ENCODE results near the gene SH3GLB2. TPM values are rescaled to one million over a fixed set of nuclear protein-coding genes. Genes with fewer than 3 reads are reported as not detected.

Gene SH3GLB2
- polyA plus RNA-seq (2012; ENCODE audit: insufficient read length, low read depth): 89.5 TPM

GRCh38 chr9:129028192-129028966, at the start of gene SH3GLB2:
Gene SH3GLB2 (minus strand): TSS chr9:129028331. CDS start chr9:129028154, 177 bp downstream.
- TF ChIP-seq POLR2AphosphoS5 (IDR thresholded peaks at IDR 0.05; ENCODE audit: low read depth, low read length): no peak
- TF ChIP-seq FOXP2 (optimal IDR thresholded peaks at IDR 0.05; ENCODE audit: borderline replicate concordance, extremely low read depth, extremely low read length, insufficient read depth): no peak

- TF ChIP-seq REST (IDR thresholded peaks at IDR 0.05; ENCODE audit: insufficient read depth in 1 of 2, low read depth in 2 of 2, low read length in 2 of 2) (no peak), SIN3A (IDR thresholded peaks at IDR 0.05; ENCODE audit: borderline replicate concordance, insufficient read depth, low read length) (no peak), TAF1 (IDR thresholded peaks at IDR 0.05; ENCODE audit: borderline replicate concordance, insufficient read depth, low read length) (no peak), FOXP2 (optimal IDR thresholded peaks at IDR 0.05; ENCODE audit: borderline replicate concordance, extremely low read depth, extremely low read length, insufficient read depth) (no peak), POLR2AphosphoS5 (IDR thresholded peaks at IDR 0.05; ENCODE audit: low read depth, low read length) (no peak)
Measured at GRCh38 chr9:129077236-129077635, 49.1 kb upstream of the SH3GLB2 start.

GRCh38 chr9:129076640-129077037, 48.5 kb upstream of the SH3GLB2 start:
- TF ChIP-seq REST (IDR thresholded peaks at IDR 0.05; ENCODE audit: insufficient read depth in 1 of 2, low read depth in 2 of 2, low read length in 2 of 2): no peak
- TF ChIP-seq POLR2AphosphoS5 (IDR thresholded peaks at IDR 0.05; ENCODE audit: low read depth, low read length): no peak
- TF ChIP-seq SIN3A (IDR thresholded peaks at IDR 0.05; ENCODE audit: borderline replicate concordance, insufficient read depth, low read length): no peak
- no peak for TF ChIP-seq FOXP2 (optimal IDR thresholded peaks at IDR 0.05; ENCODE audit: borderline replicate concordance, extremely low read depth, extremely low read length, insufficient read depth)
- TF ChIP-seq TAF1 (IDR thresholded peaks at IDR 0.05; ENCODE audit: borderline replicate concordance, insufficient read depth, low read length): no peak

- TF ChIP-seq FOXP2 (optimal IDR thresholded peaks at IDR 0.05; ENCODE audit: borderline replicate concordance, extremely low read depth, extremely low read length, insufficient read depth): no peak
- TF ChIP-seq POLR2AphosphoS5 (IDR thresholded peaks at IDR 0.05; ENCODE audit: low read depth, low read length): no peak
- TF ChIP-seq REST (IDR thresholded peaks at IDR 0.05; ENCODE audit: insufficient read depth in 1 of 2, low read depth in 2 of 2, low read length in 2 of 2): no peak
- TF ChIP-seq SIN3A (IDR thresholded peaks at IDR 0.05; ENCODE audit: borderline replicate concordance, insufficient read depth, low read length): no peak
- TF ChIP-seq TAF1 (IDR thresholded peaks at IDR 0.05; ENCODE audit: borderline replicate concordance, insufficient read depth, low read length): no peak
Measured at GRCh38 chr9:129075996-129076639, 48.0 kb upstream of the SH3GLB2 start.

GRCh38 chr9:129074106-129074505, 46.0 kb upstream of the SH3GLB2 start:
- TF ChIP-seq REST (IDR thresholded peaks at IDR 0.05; ENCODE audit: insufficient read depth in 1 of 2, low read depth in 2 of 2, low read length in 2 of 2): no peak
- TF ChIP-seq FOXP2 (optimal IDR thresholded peaks at IDR 0.05; ENCODE audit: borderline replicate concordance, extremely low read depth, extremely low read length, insufficient read depth): no peak
- TF ChIP-seq TAF1 (IDR thresholded peaks at IDR 0.05; ENCODE audit: borderline replicate concordance, insufficient read depth, low read length): no peak
- TF ChIP-seq SIN3A (IDR thresholded peaks at IDR 0.05; ENCODE audit: borderline replicate concordance, insufficient read depth, low read length): no peak
- TF ChIP-seq POLR2AphosphoS5 (IDR thresholded peaks at IDR 0.05; ENCODE audit: low read depth, low read length): no peak

Measured in PFSK-1 (cell line).